ENCODE results near the gene AKR1B15.

Gene AKR1B15

DNA sequence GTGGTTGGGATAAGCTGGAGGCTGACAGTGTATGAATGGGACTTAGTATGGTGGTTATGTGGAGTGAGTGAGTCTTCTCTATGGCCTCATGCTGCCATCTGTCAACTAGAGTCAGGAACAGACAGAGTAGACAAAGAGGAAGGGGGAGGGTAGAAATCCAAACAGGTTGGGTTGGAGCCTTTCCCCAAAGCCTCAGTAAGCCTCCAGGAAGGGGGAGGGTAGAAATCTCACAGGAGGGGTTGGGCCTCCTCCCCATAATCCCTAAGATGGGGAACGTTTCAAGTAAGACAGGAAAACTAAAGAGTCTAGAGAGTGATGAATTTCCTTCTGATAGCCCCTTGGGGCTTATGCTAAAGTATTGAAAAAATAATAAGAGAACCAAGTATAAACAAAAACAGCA lies 2.0 kb upstream of the AKR1B15 start:
- in situ Hi-C loops (cut with MboI; ENCODE audit: low pct_unique_long_range_greater_than_20kb, low sequenced_read_pairs, unreplicated experiment), result no loop called here
- DNase-seq (ENCODE audit: low spot score), result no peak
- no peak for TF ChIP-seq CTCF (IDR thresholded peaks at IDR 0.05; ENCODE audit: extremely low read depth, insufficient read depth, missing control alignments)

GRCh38 chr7:134547397-134548054 lies 1.4 kb upstream of the AKR1B15 start:
- TF ChIP-seq CTCF (IDR thresholded peaks at IDR 0.05; ENCODE audit: extremely low read depth, insufficient read depth, missing control alignments), result peak; percentile 80
- in situ Hi-C loops (cut with MboI; ENCODE audit: low pct_unique_long_range_greater_than_20kb, low sequenced_read_pairs, unreplicated experiment), result no loop called here
- peak; percentile 55 for DNase-seq (ENCODE audit: low spot score)

GRCh38 chr7:134549366-134549765 lies 456 bp downstream of the AKR1B15 start:
- in situ Hi-C loops (cut with MboI; ENCODE audit: low pct_unique_long_range_greater_than_20kb, low sequenced_read_pairs, unreplicated experiment), result no loop called here
- DNase-seq (ENCODE audit: low spot score), result no peak
- no peak for TF ChIP-seq CTCF (IDR thresholded peaks at IDR 0.05; ENCODE audit: extremely low read depth, insufficient read depth, missing control alignments)

- no peak for TF ChIP-seq CTCF (IDR thresholded peaks at IDR 0.05; ENCODE audit: extremely low read depth, insufficient read depth, missing control alignments)
- no peak for DNase-seq (ENCODE audit: low spot score)
- in situ Hi-C loops (cut with MboI; ENCODE audit: low pct_unique_long_range_greater_than_20kb, low sequenced_read_pairs, unreplicated experiment), result no loop called here
Observed at GRCh38 chr7:134552105-134552504, 3.2 kb downstream of the AKR1B15 start.

DNA sequence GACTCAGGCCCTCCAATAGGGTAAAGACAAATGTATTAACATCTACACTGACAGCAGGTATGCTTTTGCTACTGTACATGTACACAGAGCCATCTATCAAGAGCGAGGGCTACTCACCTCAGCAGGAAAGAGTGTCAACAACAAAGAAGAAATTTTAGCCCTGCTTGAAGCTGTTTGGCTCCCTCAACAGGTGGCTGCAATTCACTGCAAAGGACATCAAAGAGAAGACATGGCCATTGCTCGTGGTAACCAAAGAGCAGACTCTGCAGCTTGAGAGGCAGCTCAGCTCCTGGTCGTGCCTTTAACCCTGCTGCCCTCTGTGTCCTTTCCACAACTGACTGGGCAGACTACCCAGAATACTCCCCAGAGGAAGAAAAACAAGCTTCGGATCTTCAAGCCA lies 5.1 kb downstream of the AKR1B15 start:
- in situ Hi-C loops (cut with MboI; ENCODE audit: low pct_unique_long_range_greater_than_20kb, low sequenced_read_pairs, unreplicated experiment), result no loop called here
- TF ChIP-seq CTCF (IDR thresholded peaks at IDR 0.05; ENCODE audit: extremely low read depth, insufficient read depth, missing control alignments), result peak; percentile 57
- peak; percentile 11 for DNase-seq (ENCODE audit: low spot score)

GRCh38 chr7:134554417-134554966 lies 5.6 kb downstream of the AKR1B15 start:
- in situ Hi-C loops (cut with MboI; ENCODE audit: low pct_unique_long_range_greater_than_20kb, low sequenced_read_pairs, unreplicated experiment), result no loop called here
- no peak for DNase-seq (ENCODE audit: low spot score)
- no peak for TF ChIP-seq CTCF (IDR thresholded peaks at IDR 0.05; ENCODE audit: extremely low read depth, insufficient read depth, missing control alignments)
